Activated naive CD4-positive, alpha-beta T cell treated with anti-CD3 and anti-CD28 coated beads, Interleukin-2, amount 50 U/mL, for 72 hours (primary cell): ENCODE measurements around the gene CATSPER1. TPM values are rescaled to one million over a fixed set of nuclear protein-coding genes. Genes with fewer than 3 reads are reported as not detected.

Source experiments
- ATAC-seq, 2 donors: fragments of 150-1000 bp; cut with Tn5 transposase; 2 replicates each; pipeline ENCODE4 v1.10.0; 2021; ENCODE audit warnings: mild to moderate bottlenecking in 2 of 2, moderate library complexity in 2 of 2
- DNase-seq, 2 donors: peaks; one replicate each; pipeline ENCODE4 v3.0.0; 2021 to 2022; ENCODE audit warnings: low spot score in 2 of 2
- H3K27ac Mint-ChIP-seq, 2 donors: one replicate each; pipeline ENCODE4 v1.8.0; 2022; ENCODE audit warnings: mild to moderate bottlenecking in 2 of 2, mixed read lengths in 2 of 2
- H3K36me3 Mint-ChIP-seq, 2 donors: one replicate each; pipeline ENCODE4 v1.8.0; 2022; ENCODE audit warnings: mixed read lengths in 2 of 2
- H3K9me3 Mint-ChIP-seq, 2 donors: one replicate each; pipeline ENCODE4 v1.8.0; 2022; ENCODE audit warnings: mixed read lengths in 2 of 2
- total RNA-seq, 2 donors: library from RNA; stranded (reverse); gene quantifications; one replicate each; pipeline ENCODE4 v1.2.3, GENCODE V29; 2022

Gene CATSPER1
- total RNA-seq, 2 donors from 2014 or later = 0.80 TPM; not detected in 1

DNA sequence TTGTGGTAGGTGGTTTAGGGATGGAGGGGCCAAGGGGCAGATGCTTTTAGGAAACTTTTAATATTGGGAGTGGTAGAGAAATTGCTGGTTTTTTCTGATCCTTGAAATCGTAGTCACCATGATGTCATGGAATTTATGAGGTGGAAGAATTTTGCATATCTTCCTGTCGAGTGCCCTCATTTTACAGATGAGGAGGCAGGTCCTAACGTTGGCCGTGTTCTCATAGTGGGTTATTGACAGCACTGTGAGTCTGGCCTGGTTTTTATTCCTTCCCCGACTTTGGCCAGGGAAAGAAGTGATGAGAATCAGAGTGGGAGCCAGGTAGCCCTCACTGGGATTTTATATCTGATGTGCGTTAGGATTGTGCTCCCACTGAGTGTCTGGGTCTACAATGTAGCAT, 35.0 kb upstream of the CATSPER1 start:
- H3K36me3 Mint-ChIP-seq = peaks cover 54 to 82% of the 10 kb centered on the region in 2 donors
- H3K27ac Mint-ChIP-seq = peak overlapping the region; percentile 65 to 72
- DNase-seq = no peak
- no peak for ATAC-seq
- H3K9me3 Mint-ChIP-seq = no peaks in the 10 kb centered on the region

- DNase-seq = peak in 1 of 2 donors; percentile 3
- peaks cover 52 to 85% of the 10 kb centered on the region in 2 donors for H3K36me3 Mint-ChIP-seq
- no peaks in the 10 kb centered on the region for H3K9me3 Mint-ChIP-seq
- H3K27ac Mint-ChIP-seq = peak overlapping the region; percentile 4 to 72
- ATAC-seq = no peak
Observed at GRCh38 chr11:66059966-66060680, 33.8 kb upstream of the CATSPER1 start.

DNA sequence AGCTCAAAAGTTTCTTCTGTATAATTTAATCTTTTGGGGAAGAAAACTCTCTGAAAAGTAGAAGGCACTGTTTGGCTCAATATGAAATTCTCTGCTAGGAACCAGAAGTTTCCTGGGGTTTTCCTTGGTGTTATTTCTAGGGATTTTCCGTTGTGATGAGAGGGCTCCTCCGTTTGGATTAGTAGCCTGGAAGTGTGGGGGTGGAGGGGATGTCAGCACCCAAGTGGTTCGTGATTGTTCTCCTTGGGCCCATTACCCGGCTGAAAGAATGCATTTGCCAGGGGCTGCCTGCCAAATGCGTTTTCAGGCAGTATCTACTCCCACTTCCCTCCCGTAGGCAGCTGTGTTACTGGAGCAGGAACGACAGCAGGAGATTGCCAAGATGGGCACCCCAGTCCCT, 30.2 kb upstream of the CATSPER1 start:
- ATAC-seq (no peak), DNase-seq (no peak)
- H3K27ac Mint-ChIP-seq = peak overlapping the region in 1 of 2 donors; percentile 44
- no peaks in the 10 kb centered on the region for H3K9me3 Mint-ChIP-seq
- H3K36me3 Mint-ChIP-seq = peaks cover 52 to 78% of the 10 kb centered on the region in 2 donors

GRCh38 chr11:66055021-66055420, 28.7 kb upstream of the CATSPER1 start:
- Mint-ChIP-seq H3K27ac (peak overlapping the region; percentile 4 to 42), H3K36me3 (peaks cover 39 to 63% of the 10 kb centered on the region in 2 donors), H3K9me3 (no peaks in the 10 kb centered on the region)
- ATAC-seq (no peak), DNase-seq (no peak)

DNA sequence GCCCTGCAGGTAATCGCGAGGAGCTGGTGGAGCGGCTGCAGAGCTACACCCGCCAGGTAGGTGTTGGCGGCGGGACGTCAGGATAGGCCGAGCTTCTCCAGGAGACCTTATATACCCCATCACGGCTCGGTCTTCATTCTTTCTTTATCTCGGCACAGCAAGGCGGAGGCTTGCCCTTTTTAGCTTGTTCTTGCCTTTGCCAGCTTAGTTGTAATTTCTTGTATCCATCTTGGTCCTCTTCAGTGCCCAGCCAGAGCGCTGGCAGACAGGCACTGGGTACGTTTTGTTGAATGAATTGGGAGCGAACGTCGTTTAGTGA, 26.3 kb upstream of the CATSPER1 start:
- Mint-ChIP-seq H3K36me3 (peaks cover 26 to 44% of the 10 kb centered on the region in 2 donors), H3K27ac (peak overlapping the region; percentile 92 to 100), H3K9me3 (no peaks in the 10 kb centered on the region)
- no peak for DNase-seq
- no peak for ATAC-seq

DNA sequence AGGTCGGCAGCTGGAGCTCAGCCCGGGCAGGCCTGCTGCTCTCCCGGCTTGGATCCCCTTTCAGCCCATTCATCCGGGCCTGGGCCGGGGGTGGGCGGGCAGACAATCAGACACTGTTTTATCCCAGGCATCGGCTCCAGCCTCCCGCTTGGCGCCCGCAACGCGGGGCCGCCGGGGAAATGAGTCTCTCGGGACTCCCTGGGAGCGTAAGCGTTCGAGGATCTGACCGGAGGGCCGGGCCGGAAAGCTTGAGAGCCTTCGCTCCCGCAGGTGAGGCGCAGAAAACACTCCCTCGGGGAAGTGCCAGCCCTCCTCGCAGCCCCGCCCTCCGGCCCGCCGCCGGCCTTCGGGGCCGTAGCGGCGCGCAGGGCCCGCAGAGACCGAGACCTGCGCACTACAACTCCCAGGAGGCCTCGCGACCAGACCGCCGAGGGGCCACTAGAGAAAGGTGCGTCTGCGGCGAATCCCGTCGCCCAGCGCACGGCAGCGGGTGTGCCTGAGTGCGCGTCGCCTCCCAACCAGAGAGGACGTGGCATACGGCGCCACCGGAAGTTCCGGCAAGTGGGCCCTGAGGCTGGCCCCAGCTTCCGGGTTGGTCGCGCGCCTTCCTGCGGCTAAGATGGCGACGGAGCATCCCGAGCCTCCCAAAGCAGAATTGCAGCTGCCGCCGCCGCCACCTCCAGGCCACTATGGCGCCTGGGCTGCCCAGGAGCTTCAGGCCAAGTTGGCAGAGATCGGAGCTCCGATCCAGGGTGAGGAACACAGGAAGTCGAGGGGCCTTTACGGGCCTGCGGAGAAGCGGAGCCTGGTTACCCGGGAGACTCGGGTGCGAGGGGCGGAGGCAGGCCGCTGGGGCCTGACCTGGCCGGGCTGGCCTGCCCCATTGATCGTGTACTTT, 25.7 kb upstream of the CATSPER1 start, which contains the start of gene SF3B2:
Gene SF3B2, plus strand, starts transcription at position 599 of the 898 bp plus-strand sequence. Its CDS starts 21 bp downstream, at position 620.
- H3K27ac Mint-ChIP-seq = peak within 1 kb of the TSS; percentile 92 to 100
- peak; percentile 94 to 99 for DNase-seq
- ATAC-seq = peak; percentile 99

GRCh38 chr11:66051371-66051765, 25.1 kb upstream of the CATSPER1 start:
- ATAC-seq (no peak), DNase-seq (no peak)
- Mint-ChIP-seq H3K27ac (peak overlapping the region; percentile 92 to 97), H3K36me3 (peaks cover 20 to 34% of the 10 kb centered on the region in 2 donors), H3K9me3 (no peaks in the 10 kb centered on the region)

More for the DNA sequence above, 25.7 kb upstream of the CATSPER1 start, which contains the start of gene SF3B2:
- Mint-ChIP-seq H3K9me3 (no peaks in the 10 kb centered on the region), H3K36me3 (peaks cover 21 to 39% of the 10 kb centered on the region in 2 donors)

GRCh38 chr11:66050581-66051231, 24.4 kb upstream of the CATSPER1 start:
- Mint-ChIP-seq H3K36me3 (peaks cover 20 to 30% of the 10 kb centered on the region in 2 donors), H3K27ac (peak overlapping the region; percentile 92 to 97), H3K9me3 (no peaks in the 10 kb centered on the region)
- DNase-seq (no peak), ATAC-seq (no peak)

DNA sequence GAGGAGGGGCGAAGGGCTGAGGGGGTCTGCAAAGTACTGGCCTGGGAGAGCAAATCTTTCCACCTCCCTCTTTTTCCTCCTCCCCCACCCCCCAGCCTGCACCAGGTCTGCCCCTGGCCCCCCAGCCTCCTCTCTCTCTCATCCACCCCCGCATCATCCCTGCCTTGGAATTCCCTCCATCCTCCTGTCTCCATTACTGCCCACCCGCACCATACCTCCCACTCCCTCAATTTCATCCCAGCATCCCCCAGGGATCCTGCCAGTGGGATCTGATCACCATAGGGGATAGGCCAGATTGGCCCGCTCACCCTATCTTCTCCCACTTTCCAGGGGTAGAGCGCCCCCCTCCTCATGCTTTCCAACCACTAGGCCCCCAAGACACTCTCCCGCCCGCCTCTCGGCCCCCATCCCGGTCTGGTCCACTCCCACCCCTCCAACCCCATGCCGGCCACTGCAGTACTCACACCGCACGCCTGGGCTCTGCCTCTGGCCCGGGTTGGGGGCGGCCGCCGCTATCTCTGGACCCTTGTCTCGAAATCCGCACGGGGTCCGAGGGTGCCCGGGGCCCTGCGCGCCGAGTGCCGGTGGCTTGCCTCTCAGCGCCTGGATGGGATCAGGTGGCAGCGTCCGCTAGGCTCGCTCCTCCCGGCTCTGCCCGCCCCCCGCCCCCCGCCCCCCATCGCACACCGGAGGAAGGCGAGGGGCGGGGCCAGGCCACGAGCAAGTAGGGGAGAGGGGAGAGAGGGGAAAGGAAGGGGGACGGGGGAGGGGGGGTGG, 22.5 kb upstream of the CATSPER1 start, which contains the start of gene GAL3ST3:
Gene GAL3ST3, minus strand, starts transcription at position 615 of the 777 bp plus-strand sequence. CDS start 3,746 bp downstream, outside the sequence.
- H3K27ac Mint-ChIP-seq = no peak within 1 kb of the TSS
- ATAC-seq (no peak), DNase-seq (no peak)
- no peaks in the 10 kb centered on the region for H3K9me3 Mint-ChIP-seq
- H3K36me3 Mint-ChIP-seq = peaks cover 15 to 16% of the 10 kb centered on the region in 2 donors

DNA sequence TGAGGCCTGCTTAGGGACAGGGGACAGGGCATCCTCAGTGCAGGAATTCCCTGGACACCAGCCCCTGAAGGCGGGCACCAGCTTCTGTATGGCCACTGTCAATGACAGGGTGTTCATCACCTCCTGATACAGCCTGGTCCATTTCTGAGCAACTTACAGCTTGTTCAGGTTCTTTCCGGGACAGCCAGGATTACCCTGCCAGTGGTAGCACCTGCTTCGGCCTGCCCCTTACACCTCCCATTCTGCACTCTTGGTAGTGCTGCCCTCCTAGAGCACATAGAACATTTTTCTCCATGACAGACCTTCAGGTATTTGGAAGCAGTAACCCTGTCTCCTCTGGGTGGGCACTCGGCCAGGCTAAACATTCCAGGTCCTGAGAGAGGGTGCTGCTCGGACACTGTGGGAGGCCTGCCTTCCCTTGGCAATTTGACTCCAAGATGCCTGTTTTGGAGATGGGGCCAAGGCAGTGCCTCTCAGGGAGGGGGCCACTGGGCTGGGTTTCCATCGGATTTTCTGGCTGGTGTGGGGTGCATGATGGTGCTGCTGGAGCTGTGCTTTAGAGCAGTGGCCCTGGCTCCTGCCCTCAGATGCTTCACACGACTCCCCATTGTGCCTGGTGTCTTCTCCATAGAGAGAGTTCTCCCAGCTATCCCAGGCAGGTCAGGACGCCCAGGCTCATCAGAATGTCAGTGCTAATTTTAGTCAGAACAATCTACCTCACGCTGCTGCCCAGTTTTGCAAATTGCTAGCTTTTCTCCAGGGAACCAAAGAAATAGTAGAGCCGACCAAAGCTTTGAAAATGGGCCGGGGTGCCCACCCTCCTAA, 21.5 kb upstream of the CATSPER1 start:
- H3K36me3 Mint-ChIP-seq = peaks cover 8% of the 10 kb centered on the region in 2 donors
- H3K9me3 Mint-ChIP-seq = no peaks in the 10 kb centered on the region
- no peak for DNase-seq
- H3K27ac Mint-ChIP-seq = no peak overlapping the region
- no peak for ATAC-seq

- DNase-seq (no peak), ATAC-seq (no peak)
Observed at GRCh38 chr11:66046901-66047300, 20.6 kb upstream of the CATSPER1 start.

DNA sequence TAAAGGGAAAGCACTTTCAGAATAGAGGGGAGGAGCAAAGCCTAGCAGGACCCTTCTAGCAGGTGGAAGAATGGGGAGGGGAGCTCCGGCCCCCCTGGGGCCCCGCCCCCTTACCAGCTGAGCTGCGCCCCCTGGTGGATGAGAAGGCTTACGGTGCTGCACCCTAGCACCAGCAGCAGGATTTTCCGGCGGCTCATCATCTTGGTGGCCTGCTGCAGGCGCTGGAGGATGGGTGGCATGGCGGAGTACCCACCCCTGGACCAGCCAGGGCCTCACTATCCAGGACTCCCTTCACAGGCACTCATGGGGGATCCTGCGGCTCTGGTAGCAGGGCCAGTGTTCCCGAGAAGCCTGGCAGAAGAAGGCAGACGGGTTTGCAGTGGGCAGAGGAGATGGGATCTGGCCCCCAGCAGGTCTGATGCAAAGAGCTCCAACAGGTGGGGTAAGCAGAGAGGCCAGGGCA, 18.9 kb upstream of the CATSPER1 start:
- Mint-ChIP-seq H3K27ac (peak overlapping the region in 1 of 2 donors; percentile 2), H3K9me3 (no peaks in the 10 kb centered on the region), H3K36me3 (no peaks in the 10 kb centered on the region)
- ATAC-seq (peak; percentile 92 to 94), DNase-seq (peak; percentile 72 to 93)

More at GRCh38 chr11:66046901-66047300, 20.6 kb upstream of the CATSPER1 start:
- Mint-ChIP-seq H3K9me3 (no peaks in the 10 kb centered on the region), H3K27ac (no peak overlapping the region), H3K36me3 (no peaks in the 10 kb centered on the region)

DNA sequence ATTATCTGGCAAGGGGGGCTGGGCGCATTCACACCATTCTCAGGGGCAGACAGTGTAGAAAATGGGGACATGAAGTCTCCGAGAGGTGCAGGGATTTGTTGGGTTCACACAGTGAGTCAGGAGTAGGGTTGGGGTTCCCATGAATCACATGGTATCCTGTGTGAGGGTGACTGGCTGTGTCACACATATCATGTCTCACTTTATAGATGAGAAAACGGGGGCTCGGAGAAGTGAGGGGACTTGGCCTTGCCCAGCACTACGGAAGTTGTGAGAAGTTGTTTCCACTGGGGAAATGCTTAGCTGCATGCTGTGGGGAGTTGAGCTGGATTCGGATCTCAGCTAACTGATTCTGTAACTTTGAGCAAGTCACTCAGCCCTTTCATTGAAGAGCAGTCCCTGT, 18.5 kb upstream of the CATSPER1 start:
- Mint-ChIP-seq H3K27ac (peak overlapping the region in 1 of 2 donors; percentile 2), H3K36me3 (no peaks in the 10 kb centered on the region), H3K9me3 (no peaks in the 10 kb centered on the region)
- ATAC-seq (peak; percentile 64 to 70), DNase-seq (peak in 1 of 2 donors; percentile 18)

DNA sequence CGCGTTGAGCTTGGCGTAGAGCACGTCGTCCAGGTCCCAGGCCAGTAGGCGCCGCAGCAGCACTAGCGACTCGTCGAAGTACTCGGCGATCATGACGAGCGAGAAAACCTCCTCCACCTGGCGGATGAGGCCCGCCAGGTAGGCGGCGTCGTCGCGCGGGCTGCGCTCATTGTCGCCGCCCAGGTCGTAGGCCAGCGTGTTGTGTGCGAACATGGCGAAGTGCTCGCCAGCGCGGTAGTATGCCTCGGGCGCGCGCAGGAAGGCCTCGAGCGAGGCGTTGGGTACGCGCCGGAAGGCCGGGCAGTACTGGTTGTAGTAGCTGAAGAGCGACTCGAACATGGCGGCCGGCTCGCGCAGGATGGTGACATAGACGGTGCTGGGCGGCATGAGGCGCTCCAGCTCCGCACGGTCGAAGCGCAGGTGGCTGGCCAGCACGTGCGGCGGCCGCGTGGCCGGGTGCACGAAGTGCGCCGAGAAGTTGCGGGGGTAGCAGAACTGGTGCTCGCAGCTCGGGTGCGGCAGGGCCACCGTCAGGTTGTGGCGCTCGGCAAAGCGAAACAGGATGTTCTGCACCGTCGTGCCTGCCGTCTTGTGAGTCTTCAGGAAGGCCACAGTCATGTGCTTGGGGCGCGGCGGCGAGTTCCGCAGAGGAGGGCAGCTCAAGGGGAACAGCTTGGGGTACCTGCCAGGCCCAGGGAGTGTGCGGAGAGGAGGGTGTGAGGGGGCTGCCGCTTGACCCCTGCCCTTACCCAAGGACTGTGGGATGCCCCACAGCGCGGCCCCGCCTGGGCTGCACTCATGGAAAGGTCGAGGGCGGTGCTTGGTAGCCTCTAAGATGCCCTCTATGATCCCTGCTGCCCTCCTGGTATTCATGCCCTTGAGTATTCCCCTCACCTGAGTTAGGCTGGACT, 17.0 kb upstream of the CATSPER1 start:
- no peak for ATAC-seq
- Mint-ChIP-seq H3K36me3 (no peaks in the 10 kb centered on the region), H3K27ac (no peak overlapping the region), H3K9me3 (no peaks in the 10 kb centered on the region)
- no peak for DNase-seq
